Natural killer cell (primary cell): ENCODE data around the gene LRRC2. TPM values are rescaled to one million over a fixed set of nuclear protein-coding genes. Genes with fewer than 3 reads are reported as not detected.

Experiments
- ATAC-seq, 3 donors: fragments of 150-1000 bp in 2 of 3; fragments of 200-7000 bp in 1 of 3; cut with Tn5 transposase; 1 replicate in 1 of 3; 2 replicates in 2 of 3; pipeline ENCODE4 v1.10.0; 2021; ENCODE audit warnings: mild to moderate bottlenecking in 2 of 3, moderate library complexity in 2 of 3
- DNase-seq, 2 donors: peaks; one replicate each; pipeline versions ENCODE4 v3.0.0 to v3.0.0-alpha.2; 2013 to 2021; ENCODE audit warnings: mixed read lengths in 1 of 2
- H3K27ac ChIP-seq: one replicate; pipeline ENCODE4 v1.5.1; 2013; ENCODE audit warnings: mild to moderate bottlenecking, low read length
- H3K27me3 ChIP-seq: one replicate; pipeline ENCODE4 v1.6.1; 2013; ENCODE audit warnings: low read length; ENCODE audit not compliant: control insufficient read depth, insufficient read depth
- H3K36me3 ChIP-seq: one replicate; pipeline ENCODE4 v1.6.1; 2013; ENCODE audit warnings: low read length; ENCODE audit not compliant: control insufficient read depth, insufficient read depth
- H3K4me1 ChIP-seq: one replicate; pipeline ENCODE4 v1.6.1; 2013; ENCODE audit warnings: low read length; ENCODE audit not compliant: control insufficient read depth, insufficient read depth
- H3K4me3 ChIP-seq: one replicate; pipeline ENCODE4 v1.5.1; 2013; ENCODE audit warnings: low read length
- H3K9me3 ChIP-seq: one replicate; pipeline ENCODE4 v1.6.1; 2013; ENCODE audit warnings: low read length; ENCODE audit not compliant: control insufficient read depth, insufficient read depth
- H3K27ac Mint-ChIP-seq, 2 donors: one replicate each; pipeline ENCODE4 v1.8.0; 2022; ENCODE audit warnings: mild to moderate bottlenecking in 2 of 2, mixed read lengths in 2 of 2, moderate library complexity in 1 of 2
- H3K27me3 Mint-ChIP-seq, 2 donors: one replicate each; pipeline ENCODE4 v1.8.0; 2022; ENCODE audit warnings: low read depth in 2 of 2, mixed read lengths in 2 of 2
- H3K36me3 Mint-ChIP-seq: one replicate; pipeline ENCODE4 v1.8.0; 2022; ENCODE audit warnings: mixed read lengths
- H3K4me1 Mint-ChIP-seq, 2 donors: one replicate each; pipeline ENCODE4 v1.8.0; 2022; ENCODE audit warnings: mixed read lengths in 2 of 2
- H3K4me3 Mint-ChIP-seq: one replicate; pipeline ENCODE4 v1.8.0; 2022; ENCODE audit warnings: mild to moderate bottlenecking, moderate library complexity, mixed read lengths
- H3K9me3 Mint-ChIP-seq, 2 donors: one replicate each; pipeline ENCODE4 v1.8.0; 2022; ENCODE audit warnings: mixed read lengths in 2 of 2
- CTCF ChIP-seq: fragments of 200-600 bp; IDR thresholded peaks from one replicate; pipeline ENCODE4 v1.8.0; 2022; ENCODE audit warnings: antibody characterized with exemption
- WGBS: methylation state at CpG from one replicate; pipeline ENCODE4 v1.1.7; 2013; ENCODE audit warnings: missing lambda C conversion rate; ENCODE audit not compliant: insufficient coverage; 5-methylcytosine and 5-hydroxymethylcytosine counted together
- intact Hi-C: fragments of 100-400 bp; cut with micrococcal nuclease; formaldehyde crosslinking; loops from one replicate; pipeline ENCODE4 v1.14.2; 2022
- total RNA-seq, 4 donors: library from RNA; stranded (reverse); fragments of 120-200 nt in 1 of 4; gene quantifications; one replicate each; pipeline versions ENCODE4 v1.2.3 to v1.2.4, GENCODE V29; 2013 to 2022

LRRC2 gene
- total RNA-seq, 3 donors from 2014 or later (not counting 1 experiment from before 2014, with no cell fraction given) = 0.18 TPM; not detected in 2

DNA sequence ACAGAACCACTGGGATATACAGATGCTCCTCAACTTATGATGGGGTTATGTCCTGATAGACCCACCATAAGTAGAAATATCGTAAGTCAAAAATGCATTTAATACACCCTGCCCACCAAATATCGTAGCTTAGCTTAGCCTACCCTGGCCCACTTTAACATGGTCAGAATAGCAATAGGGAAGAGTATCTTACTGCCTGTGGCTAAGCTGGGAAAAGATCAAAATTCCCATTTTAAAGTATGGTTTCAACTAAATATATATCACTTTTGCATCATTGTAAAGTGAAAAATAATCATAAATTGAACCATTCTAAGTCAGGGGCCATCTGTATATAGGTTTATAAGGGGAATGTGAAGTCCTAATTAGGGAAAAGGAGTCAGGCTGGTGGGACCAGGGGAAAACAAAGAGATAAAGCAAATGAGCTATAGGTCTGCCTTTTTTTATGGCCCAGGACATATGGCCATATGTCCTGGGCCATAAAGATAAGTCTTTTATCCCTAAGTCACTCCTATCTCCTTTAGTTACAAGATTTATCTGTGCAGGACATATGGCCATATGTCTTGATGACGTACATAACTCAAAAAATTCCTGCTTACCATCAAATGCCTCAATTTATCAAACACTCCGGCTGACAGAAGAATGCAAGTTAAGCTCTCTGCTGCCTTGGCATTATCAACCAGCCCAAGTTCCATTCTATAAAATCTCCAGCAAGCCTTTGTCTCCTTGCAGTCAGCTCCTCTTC is 57.1 kb downstream of the LRRC2 start:
- Mint-ChIP-seq H3K27me3 (peaks cover 16 to 38% of the 10 kb centered on the region in 2 donors), H3K9me3 (no peaks in the 10 kb centered on the region), H3K27ac (no peak overlapping the region), H3K36me3 (no peaks in the 10 kb centered on the region), H3K4me3 (no peak overlapping the region), H3K4me1 (peaks cover 0 to 10% of the 10 kb centered on the region in 2 donors)
- H3K27ac ChIP-seq = no peak overlapping the region
- no peak for ATAC-seq
- DNase-seq = no peak
- no peaks in the 10 kb centered on the region for H3K27me3 ChIP-seq
- 97% methylated on average over 2 of the region's 4 CpGs for WGBS
- intact Hi-C loops = no loop called here
- no peak overlapping the region for H3K4me3 ChIP-seq
- TF ChIP-seq CTCF = no peak
- H3K36me3 ChIP-seq = no peaks in the 10 kb centered on the region
- no peaks in the 10 kb centered on the region for H3K4me1 ChIP-seq
- no peaks in the 10 kb centered on the region for H3K9me3 ChIP-seq

DNA sequence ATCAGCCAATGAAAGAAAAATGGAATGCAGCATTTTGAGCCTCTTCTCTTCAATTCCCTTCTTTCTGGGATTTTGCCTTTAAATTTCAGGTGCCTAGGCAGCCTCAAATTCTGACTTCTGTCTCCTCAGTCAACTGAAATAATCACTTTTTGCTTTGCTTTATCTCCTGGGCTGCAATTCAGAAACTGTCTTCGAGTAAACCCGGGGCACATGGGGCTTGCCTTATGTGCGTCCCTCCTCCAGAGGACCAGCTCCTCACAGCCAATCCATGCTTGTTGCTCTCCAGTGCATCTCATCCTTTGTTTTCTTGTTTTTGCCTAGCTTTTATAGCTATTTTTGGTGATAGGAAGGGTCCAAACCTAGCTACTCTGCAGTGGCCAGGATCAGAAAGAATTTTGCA is 59.6 kb downstream of the LRRC2 start:
- ATAC-seq = no peak
- intact Hi-C loops = no loop called here
- H3K36me3 Mint-ChIP-seq = no peaks in the 10 kb centered on the region
- no peak overlapping the region for H3K27ac Mint-ChIP-seq
- 92% methylated on average over 3 of the region's 3 CpGs for whole genome bisulfite sequencing
- Histone ChIP-seq H3K4me1 (no peaks in the 10 kb centered on the region), H3K27me3 (no peaks in the 10 kb centered on the region), H3K27ac (no peak overlapping the region), H3K36me3 (no peaks in the 10 kb centered on the region), H3K4me3 (no peak overlapping the region), H3K9me3 (no peaks in the 10 kb centered on the region)
- H3K4me1 Mint-ChIP-seq = peaks cover 0 to 10% of the 10 kb centered on the region in 2 donors
- no peak for DNase-seq
- H3K4me3 Mint-ChIP-seq = no peak overlapping the region
- no peaks in the 10 kb centered on the region for H3K9me3 Mint-ChIP-seq
- peaks cover 10 to 29% of the 10 kb centered on the region in 2 donors for H3K27me3 Mint-ChIP-seq
- TF ChIP-seq CTCF = no peak

GRCh38 chr3:46505953-46506352 is 60.1 kb downstream of the LRRC2 start:
- H3K4me3 ChIP-seq = no peak overlapping the region
- Mint-ChIP-seq H3K9me3 (no peaks in the 10 kb centered on the region), H3K4me3 (no peak overlapping the region), H3K4me1 (peaks cover 0 to 10% of the 10 kb centered on the region in 2 donors), H3K36me3 (no peaks in the 10 kb centered on the region), H3K27me3 (peaks cover 10 to 25% of the 10 kb centered on the region in 2 donors), H3K27ac (no peak overlapping the region)
- WGBS = 81% methylated on average over 10 of the region's 10 CpGs
- intact Hi-C loops = no loop called here
- H3K9me3 ChIP-seq = no peaks in the 10 kb centered on the region
- H3K27me3 ChIP-seq = no peaks in the 10 kb centered on the region
- H3K27ac ChIP-seq = no peak overlapping the region
- ATAC-seq = no peak
- no peaks in the 10 kb centered on the region for H3K4me1 ChIP-seq
- no peaks in the 10 kb centered on the region for H3K36me3 ChIP-seq
- no peak for DNase-seq
- TF ChIP-seq CTCF = no peak

DNA sequence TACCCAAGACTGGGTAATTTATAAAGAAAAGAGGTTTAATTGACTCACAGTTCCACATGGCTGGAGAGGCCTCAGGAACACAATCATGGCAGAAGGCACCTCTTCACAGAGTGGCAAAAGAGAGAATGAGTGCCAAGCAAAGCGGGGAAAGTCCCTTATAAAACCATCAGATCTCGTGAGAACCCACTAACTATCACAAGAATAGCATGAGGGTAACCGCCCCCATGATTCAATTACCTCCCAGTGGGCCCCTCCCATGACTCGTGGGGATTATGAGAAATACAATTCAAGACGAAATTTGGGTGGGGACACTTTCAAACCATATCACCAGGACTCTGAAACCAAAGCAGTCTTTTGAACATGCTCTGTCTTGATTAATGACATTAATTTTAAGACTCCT is 61.3 kb downstream of the LRRC2 start:
- Mint-ChIP-seq H3K27ac (no peak overlapping the region), H3K4me1 (peaks cover 0 to 10% of the 10 kb centered on the region in 2 donors), H3K36me3 (no peaks in the 10 kb centered on the region), H3K27me3 (peaks cover 10 to 19% of the 10 kb centered on the region in 2 donors), H3K9me3 (no peaks in the 10 kb centered on the region), H3K4me3 (no peak overlapping the region)
- ATAC-seq (peak in 2 of 3 donors; percentile 66 to 80), DNase-seq (peak in 1 of 2 donors; percentile 50)
- Histone ChIP-seq H3K36me3 (no peaks in the 10 kb centered on the region), H3K4me3 (no peak overlapping the region), H3K27ac (no peak overlapping the region), H3K4me1 (no peaks in the 10 kb centered on the region), H3K27me3 (no peaks in the 10 kb centered on the region), H3K9me3 (no peaks in the 10 kb centered on the region)
- intact Hi-C loops = no loop called here
- 21% methylated on average over 2 of the region's 5 CpGs for WGBS
- no peak for TF ChIP-seq CTCF
